Right lobe of liver (tissue), 4 donors: ENCODE measurements around the gene ZNF512B.

ENCODE experiments used
- POLR2A ChIP-seq: fragments of 450-650 bp; IDR thresholded peaks from one replicate; pipeline ENCODE4 v1.6.1; 2017; ENCODE audit warnings: antibody characterized with exemption, mild to moderate bottlenecking
- TF ChIP-seq, protein P1 (sequence below), 4 donors: fragments of 200-600 bp in 3 of 4; fragments of 450-650 bp in 1 of 4; IDR thresholded peaks; one replicate each; pipeline versions ENCODE4 v1.5.1 to v1.8.0; 2016 to 2022; ENCODE audit warnings: antibody characterized with exemption in 4 of 4, mild to moderate bottlenecking in 2 of 4
- donor health status: DM: no; HTN: no; CAD: no.
- donor health status: DM: no; HTN: no; CAD: no.
- donor health status: DM: no; HTN: yes; CAD: no.

DNA sequence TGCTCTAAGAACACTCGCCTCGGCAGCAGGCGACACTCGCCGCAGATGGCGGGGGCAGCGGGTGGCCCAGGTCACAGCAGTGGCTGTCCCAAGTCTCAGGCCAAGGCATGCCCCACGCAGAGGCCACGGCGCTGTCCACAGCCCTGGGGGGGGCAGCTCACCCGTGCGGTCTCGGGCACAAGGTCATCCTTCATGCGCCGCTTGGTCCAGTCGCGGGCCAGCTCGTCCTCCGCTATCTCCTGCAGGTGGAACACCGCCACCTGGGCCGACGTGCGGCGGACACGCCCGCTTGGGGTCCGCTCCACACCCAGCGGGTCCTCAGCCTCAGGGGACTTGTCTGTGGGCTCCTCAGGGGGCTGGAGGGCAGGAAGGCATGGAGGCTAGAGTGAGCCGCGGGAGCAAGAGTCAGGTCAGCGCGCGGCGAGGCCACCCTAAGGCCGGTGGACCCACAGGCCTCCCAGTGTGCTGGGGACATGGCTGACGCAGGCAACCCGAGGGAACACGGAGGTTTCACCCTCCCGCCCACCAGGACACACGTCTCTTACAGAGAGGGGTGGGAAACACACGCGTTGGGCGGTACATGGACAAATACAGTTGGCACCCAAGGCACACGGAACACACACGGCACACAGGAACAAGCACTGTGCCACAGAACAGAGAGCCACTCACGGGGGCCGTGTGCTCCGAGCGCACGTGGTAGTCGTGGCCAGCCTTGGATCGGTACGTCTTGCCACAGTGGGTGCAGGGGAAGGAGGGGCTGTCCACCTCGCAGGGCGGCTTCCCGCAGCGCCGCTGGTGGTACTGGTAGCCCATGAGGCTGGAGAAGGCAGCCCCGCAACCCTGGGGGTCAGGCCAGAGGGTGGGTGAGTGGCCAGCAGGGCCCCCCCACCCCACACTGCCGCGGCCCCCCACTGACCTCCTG lies 7.0 kb downstream of the ZNF512B start:
- TF ChIP-seq, protein P1, sequence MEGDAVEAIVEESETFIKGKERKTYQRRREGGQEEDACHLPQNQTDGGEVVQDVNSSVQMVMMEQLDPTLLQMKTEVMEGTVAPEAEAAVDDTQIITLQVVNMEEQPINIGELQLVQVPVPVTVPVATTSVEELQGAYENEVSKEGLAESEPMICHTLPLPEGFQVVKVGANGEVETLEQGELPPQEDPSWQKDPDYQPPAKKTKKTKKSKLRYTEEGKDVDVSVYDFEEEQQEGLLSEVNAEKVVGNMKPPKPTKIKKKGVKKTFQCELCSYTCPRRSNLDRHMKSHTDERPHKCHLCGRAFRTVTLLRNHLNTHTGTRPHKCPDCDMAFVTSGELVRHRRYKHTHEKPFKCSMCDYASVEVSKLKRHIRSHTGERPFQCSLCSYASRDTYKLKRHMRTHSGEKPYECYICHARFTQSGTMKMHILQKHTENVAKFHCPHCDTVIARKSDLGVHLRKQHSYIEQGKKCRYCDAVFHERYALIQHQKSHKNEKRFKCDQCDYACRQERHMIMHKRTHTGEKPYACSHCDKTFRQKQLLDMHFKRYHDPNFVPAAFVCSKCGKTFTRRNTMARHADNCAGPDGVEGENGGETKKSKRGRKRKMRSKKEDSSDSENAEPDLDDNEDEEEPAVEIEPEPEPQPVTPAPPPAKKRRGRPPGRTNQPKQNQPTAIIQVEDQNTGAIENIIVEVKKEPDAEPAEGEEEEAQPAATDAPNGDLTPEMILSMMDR (IDR thresholded peaks at IDR 0.05) = no peak
- no peak for TF ChIP-seq POLR2A
